ENCODE results near the gene GATA2.

The GATA2 gene

GRCh38 chr3:128456776-128457715, 36.0 kb downstream of the GATA2 start:
- H3K9ac ChIP-seq (ENCODE audit: low read length) = no peak overlapping the region
- no peak overlapping the region for H3K4me3 ChIP-seq (ENCODE audit: insufficient read depth, low read length, poor library complexity, severe bottlenecking)
- no peaks in the 10 kb centered on the region for H3K27me3 ChIP-seq (ENCODE audit: low read length)
- H2AFZ ChIP-seq (ENCODE audit: low read depth, low read length, severe bottlenecking) = no peak overlapping the region
- H4K20me1 ChIP-seq (ENCODE audit: low read depth, low read length) = no peaks in the 10 kb centered on the region
- H3K79me2 ChIP-seq (ENCODE audit: insufficient read depth, low read length) = no peaks in the 10 kb centered on the region
- H3K36me3 ChIP-seq (ENCODE audit: low read length) = no peaks in the 10 kb centered on the region
- no peaks in the 10 kb centered on the region for H3F3A ChIP-seq (ENCODE audit: insufficient read depth)
- no peak for TF ChIP-seq EZH2phosphoT487 (conservative IDR thresholded peaks at IDR 0.05; ENCODE audit: low read length)
- TF ChIP-seq, protein P1, sequence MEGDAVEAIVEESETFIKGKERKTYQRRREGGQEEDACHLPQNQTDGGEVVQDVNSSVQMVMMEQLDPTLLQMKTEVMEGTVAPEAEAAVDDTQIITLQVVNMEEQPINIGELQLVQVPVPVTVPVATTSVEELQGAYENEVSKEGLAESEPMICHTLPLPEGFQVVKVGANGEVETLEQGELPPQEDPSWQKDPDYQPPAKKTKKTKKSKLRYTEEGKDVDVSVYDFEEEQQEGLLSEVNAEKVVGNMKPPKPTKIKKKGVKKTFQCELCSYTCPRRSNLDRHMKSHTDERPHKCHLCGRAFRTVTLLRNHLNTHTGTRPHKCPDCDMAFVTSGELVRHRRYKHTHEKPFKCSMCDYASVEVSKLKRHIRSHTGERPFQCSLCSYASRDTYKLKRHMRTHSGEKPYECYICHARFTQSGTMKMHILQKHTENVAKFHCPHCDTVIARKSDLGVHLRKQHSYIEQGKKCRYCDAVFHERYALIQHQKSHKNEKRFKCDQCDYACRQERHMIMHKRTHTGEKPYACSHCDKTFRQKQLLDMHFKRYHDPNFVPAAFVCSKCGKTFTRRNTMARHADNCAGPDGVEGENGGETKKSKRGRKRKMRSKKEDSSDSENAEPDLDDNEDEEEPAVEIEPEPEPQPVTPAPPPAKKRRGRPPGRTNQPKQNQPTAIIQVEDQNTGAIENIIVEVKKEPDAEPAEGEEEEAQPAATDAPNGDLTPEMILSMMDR (IDR thresholded peaks at IDR 0.05; ENCODE audit: insufficient read depth, low read length, poor library complexity, severe bottlenecking) = no peak
- H3K9me2 ChIP-seq (replicated peaks; ENCODE audit: insufficient read depth, low read length) = no peaks in the 10 kb centered on the region
- no peaks in the 10 kb centered on the region for H3K9me3 ChIP-seq (ENCODE audit: insufficient read depth, low read length)
- no peak overlapping the region for H3K27ac ChIP-seq (ENCODE audit: low read depth, low read length)
- H3K4me2 ChIP-seq (ENCODE audit: low read depth, low read length, poor library complexity, severe bottlenecking) = no peak overlapping the region

DNA sequence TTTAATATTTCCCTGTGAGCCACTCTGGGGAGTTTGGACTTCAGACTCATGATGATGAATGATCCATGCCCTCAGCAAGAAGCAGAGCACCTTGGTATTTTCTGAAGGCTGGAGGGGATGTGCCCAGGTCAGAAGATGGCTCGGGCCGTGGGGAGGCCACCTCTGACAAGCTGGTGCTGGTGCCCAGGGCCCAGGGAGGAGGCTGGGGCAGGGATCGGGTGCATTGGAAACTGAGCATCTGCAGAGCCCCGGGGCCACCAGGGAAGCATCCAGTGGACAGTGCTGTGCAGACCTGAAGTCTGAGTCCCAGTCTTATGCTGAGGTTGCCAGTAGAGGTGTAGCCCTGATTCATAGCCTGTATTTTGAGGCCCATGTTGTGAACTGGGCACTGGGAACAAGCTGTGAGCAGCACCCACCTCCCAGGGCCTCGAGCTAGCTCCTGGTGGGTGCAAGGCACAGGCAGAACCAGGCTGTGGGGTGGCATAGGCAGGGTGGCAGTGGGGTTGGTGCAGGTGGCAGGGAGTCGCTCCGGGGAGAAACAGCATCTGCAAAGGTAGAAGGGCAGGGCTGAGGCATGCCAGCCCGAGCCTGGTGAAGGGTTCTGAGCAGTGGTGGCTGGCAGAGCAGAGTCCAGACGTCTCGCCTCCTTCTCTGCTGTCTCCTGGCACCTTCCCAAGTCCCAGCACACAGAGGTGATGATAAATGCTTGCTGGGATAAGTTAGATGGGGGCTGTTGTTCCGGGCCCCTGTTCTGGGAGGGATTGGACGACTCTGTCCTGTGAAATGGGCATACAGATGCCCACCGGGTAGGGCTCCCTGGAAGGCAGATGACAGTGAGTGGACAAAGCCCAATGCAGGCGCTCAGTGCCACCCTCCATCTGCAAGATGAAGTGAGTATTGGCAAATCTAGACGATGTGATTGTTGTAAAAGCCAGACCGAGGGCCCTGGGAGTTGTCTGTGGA, 36.9 kb downstream of the GATA2 start:
- H3K27me3 ChIP-seq (ENCODE audit: low read length) = no peaks in the 10 kb centered on the region
- no peaks in the 10 kb centered on the region for H3K9me3 ChIP-seq (ENCODE audit: insufficient read depth, low read length)

DNA sequence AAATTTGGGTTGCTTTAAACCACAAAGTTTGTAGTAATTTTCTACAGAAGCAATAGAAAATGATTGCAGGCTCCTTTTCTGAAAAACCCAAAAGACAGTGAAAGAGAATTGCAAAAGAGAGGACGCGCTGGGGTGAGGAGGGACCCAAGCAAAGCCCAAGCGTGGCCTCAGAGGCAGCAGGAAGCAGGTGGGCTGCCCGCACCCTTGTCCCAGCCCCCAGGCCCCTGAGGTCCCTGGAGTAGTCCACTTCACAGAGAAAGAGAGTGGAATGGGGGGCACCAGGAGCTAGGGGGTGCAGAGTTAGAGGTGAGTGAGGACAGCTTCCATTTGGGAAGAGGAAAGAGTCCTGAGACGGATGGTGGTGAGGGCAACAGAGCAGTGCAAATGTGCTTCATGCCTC, 37.9 kb downstream of the GATA2 start:
- Histone ChIP-seq H3K79me2 (ENCODE audit: insufficient read depth, low read length) (no peaks in the 10 kb centered on the region), H3K4me2 (ENCODE audit: low read depth, low read length, poor library complexity, severe bottlenecking) (no peak overlapping the region), H3F3A (ENCODE audit: insufficient read depth) (no peaks in the 10 kb centered on the region), H3K4me3 (ENCODE audit: insufficient read depth, low read length, poor library complexity, severe bottlenecking) (no peak overlapping the region), H3K36me3 (ENCODE audit: low read length) (no peaks in the 10 kb centered on the region), H3K9ac (ENCODE audit: low read length) (no peak overlapping the region), H3K27ac (ENCODE audit: low read depth, low read length) (no peak overlapping the region), H4K20me1 (ENCODE audit: low read depth, low read length) (no peaks in the 10 kb centered on the region), H3K9me2 (replicated peaks; ENCODE audit: insufficient read depth, low read length) (no peaks in the 10 kb centered on the region), H3K27me3 (ENCODE audit: low read length) (no peaks in the 10 kb centered on the region), H3K9me3 (ENCODE audit: insufficient read depth, low read length) (no peaks in the 10 kb centered on the region), H2AFZ (ENCODE audit: low read depth, low read length, severe bottlenecking) (no peak overlapping the region)
- TF ChIP-seq, protein P1 (IDR thresholded peaks at IDR 0.05; ENCODE audit: insufficient read depth, low read length, poor library complexity, severe bottlenecking) = no peak
- TF ChIP-seq EZH2phosphoT487 (conservative IDR thresholded peaks at IDR 0.05; ENCODE audit: low read length) = no peak

More for the DNA sequence above, 36.9 kb downstream of the GATA2 start:
- Histone ChIP-seq H3K36me3 (ENCODE audit: low read length) (no peaks in the 10 kb centered on the region), H3K27ac (ENCODE audit: low read depth, low read length) (no peak overlapping the region), H3K4me3 (ENCODE audit: insufficient read depth, low read length, poor library complexity, severe bottlenecking) (no peak overlapping the region), H3K79me2 (ENCODE audit: insufficient read depth, low read length) (no peaks in the 10 kb centered on the region), H3K9ac (ENCODE audit: low read length) (no peak overlapping the region), H3F3A (ENCODE audit: insufficient read depth) (no peaks in the 10 kb centered on the region), H4K20me1 (ENCODE audit: low read depth, low read length) (no peaks in the 10 kb centered on the region), H3K4me2 (ENCODE audit: low read depth, low read length, poor library complexity, severe bottlenecking) (no peak overlapping the region), H2AFZ (ENCODE audit: low read depth, low read length, severe bottlenecking) (no peak overlapping the region), H3K9me2 (replicated peaks; ENCODE audit: insufficient read depth, low read length) (no peaks in the 10 kb centered on the region)
- no peak for TF ChIP-seq EZH2phosphoT487 (conservative IDR thresholded peaks at IDR 0.05; ENCODE audit: low read length)
- TF ChIP-seq, protein P1 (IDR thresholded peaks at IDR 0.05; ENCODE audit: insufficient read depth, low read length, poor library complexity, severe bottlenecking) = no peak

Data from SU-DHL-6 (cell line).